Calu3 (cell line): ENCODE measurements around the gene WASF2. TPM values are rescaled to one million over a fixed set of nuclear protein-coding genes. Genes with fewer than 3 reads are reported as not detected.

Source experiments
- BruUV-seq: library from RNA; stranded (reverse); fragments of 400-500 nt; replicated peaks from 2 replicates; lab custom pipeline; 2021; lab: Mats Ljungman, UMichigan
- CTCF ChIA-PET: fragments of 300-600 bp; sonication (Branson Sonifier 250); formaldehyde crosslinking; loops from one replicate; lab custom pipeline; 2022; ENCODE audit warnings: antibody characterized with exemption; lab: Charles Lee
- DNase-seq: peaks from one replicate; pipeline ENCODE4 v3.0.0; 2022
- H3K27ac Mint-ChIP-seq: one replicate; pipeline ENCODE4 v1.8.0; 2022; ENCODE audit warnings: mixed read lengths; ENCODE audit not compliant: unreplicated experiment
- H3K27me3 Mint-ChIP-seq: one replicate; pipeline ENCODE4 v1.8.0; 2022; ENCODE audit warnings: mixed read lengths; ENCODE audit not compliant: unreplicated experiment
- H3K36me3 Mint-ChIP-seq: one replicate; pipeline ENCODE4 v1.8.0; 2022; ENCODE audit warnings: mild to moderate bottlenecking, moderate library complexity, mixed read lengths; ENCODE audit not compliant: insufficient read depth, unreplicated experiment
- H3K4me1 Mint-ChIP-seq: one replicate; pipeline ENCODE4 v1.8.0; 2022; ENCODE audit warnings: mild to moderate bottlenecking, low read depth, mixed read lengths; ENCODE audit not compliant: unreplicated experiment
- H3K4me3 Mint-ChIP-seq: one replicate; pipeline ENCODE4 v1.8.0; 2022; ENCODE audit warnings: mild to moderate bottlenecking, low read depth, moderate library complexity, mixed read lengths; ENCODE audit not compliant: unreplicated experiment
- H3K9me3 Mint-ChIP-seq: one replicate; pipeline ENCODE4 v1.8.0; 2022; ENCODE audit warnings: low read depth, mixed read lengths; ENCODE audit not compliant: unreplicated experiment
- intact Hi-C: fragments of 100-400 bp; cut with micrococcal nuclease; formaldehyde crosslinking; loops from one replicate; pipeline ENCODE4 v1.10.0; 2022; ENCODE audit not compliant: unreplicated experiment
- total RNA-seq: library from RNA; stranded (reverse); gene quantifications from 2 replicates; pipeline ENCODE4 v1.2.3, GENCODE V29; 2022
- TF ChIP-seq, protein P1 (sequence below): fragments of 200-600 bp; IDR thresholded peaks from one replicate; pipeline ENCODE4 v1.8.0; 2022; ENCODE audit warnings: antibody characterized with exemption; ENCODE audit not compliant: unreplicated experiment

WASF2 gene
- total RNA-seq, 1 experiment from 2014 or later = 79.5 TPM

DNA sequence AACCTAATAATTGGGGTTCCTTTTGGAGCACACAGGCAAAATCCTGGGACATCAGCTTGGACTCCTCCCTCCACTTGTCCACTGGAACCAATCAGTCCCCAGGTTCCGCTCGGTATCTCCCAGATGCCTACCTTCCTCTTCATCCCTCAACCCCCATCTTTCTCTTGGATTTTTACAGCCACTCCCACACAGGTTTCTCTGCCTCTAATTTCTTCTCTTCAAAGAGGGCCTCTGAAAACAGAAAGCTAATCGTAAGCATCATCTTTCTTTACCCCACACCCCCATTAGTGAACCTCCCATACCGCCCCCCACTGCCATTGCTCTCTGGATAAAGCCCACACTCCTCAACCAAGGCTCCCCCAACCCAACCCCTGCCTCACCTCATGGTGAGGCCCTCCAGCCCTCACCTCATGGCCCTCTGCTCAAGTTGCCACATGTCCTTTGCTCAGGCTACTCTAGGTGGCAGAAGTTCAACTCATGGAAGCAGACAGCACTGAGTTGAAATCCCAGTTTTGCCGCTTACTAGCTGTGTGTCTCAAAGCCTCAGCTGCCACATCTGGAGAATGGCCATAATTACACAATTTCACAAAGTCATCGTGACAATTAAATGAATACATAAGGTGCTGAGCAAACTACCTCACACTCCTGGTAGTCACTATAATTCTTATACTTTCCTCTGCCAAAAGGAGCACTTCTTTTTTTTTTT lies 18.1 kb upstream of the WASF2 start:
- Mint-ChIP-seq H3K9me3 (no peaks in the 10 kb centered on the region), H3K36me3 (no peaks in the 10 kb centered on the region), H3K4me1 (no peaks in the 10 kb centered on the region), H3K27ac (no peak overlapping the region), H3K4me3 (no peak overlapping the region), H3K27me3 (no peaks in the 10 kb centered on the region)
- TF ChIP-seq, protein P1, sequence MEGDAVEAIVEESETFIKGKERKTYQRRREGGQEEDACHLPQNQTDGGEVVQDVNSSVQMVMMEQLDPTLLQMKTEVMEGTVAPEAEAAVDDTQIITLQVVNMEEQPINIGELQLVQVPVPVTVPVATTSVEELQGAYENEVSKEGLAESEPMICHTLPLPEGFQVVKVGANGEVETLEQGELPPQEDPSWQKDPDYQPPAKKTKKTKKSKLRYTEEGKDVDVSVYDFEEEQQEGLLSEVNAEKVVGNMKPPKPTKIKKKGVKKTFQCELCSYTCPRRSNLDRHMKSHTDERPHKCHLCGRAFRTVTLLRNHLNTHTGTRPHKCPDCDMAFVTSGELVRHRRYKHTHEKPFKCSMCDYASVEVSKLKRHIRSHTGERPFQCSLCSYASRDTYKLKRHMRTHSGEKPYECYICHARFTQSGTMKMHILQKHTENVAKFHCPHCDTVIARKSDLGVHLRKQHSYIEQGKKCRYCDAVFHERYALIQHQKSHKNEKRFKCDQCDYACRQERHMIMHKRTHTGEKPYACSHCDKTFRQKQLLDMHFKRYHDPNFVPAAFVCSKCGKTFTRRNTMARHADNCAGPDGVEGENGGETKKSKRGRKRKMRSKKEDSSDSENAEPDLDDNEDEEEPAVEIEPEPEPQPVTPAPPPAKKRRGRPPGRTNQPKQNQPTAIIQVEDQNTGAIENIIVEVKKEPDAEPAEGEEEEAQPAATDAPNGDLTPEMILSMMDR = no peak
- CTCF ChIA-PET = interaction anchor here (0.6 kb wide), 1 partner anchor 696 kb away, joined by 3 read pairs; no protein-coding TSS in a partner anchor
- BruUV-seq = no TSS peak
- intact Hi-C loops = no loop called here
- DNase-seq = no peak

DNA sequence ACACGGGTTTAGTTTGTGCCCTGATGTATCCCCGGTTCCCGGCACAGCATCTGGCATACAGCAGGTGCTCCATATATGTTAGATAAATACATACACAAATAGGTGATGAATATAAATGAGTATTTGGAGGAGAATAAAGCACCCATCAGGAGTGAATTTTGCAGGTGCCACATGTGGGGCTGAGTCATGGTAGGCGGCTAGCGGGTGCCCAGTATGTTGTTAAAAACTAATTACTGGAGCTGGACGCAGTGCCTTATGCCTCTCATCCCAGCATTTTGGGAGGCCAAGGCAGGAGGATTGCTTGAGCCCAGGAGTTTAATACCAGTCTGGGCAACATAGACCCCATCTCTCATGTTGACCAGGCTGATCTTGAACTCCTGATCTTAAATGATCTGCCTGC lies 16.7 kb upstream of the WASF2 start:
- CTCF ChIA-PET = no interaction called here
- TF ChIP-seq, protein P1 = no peak
- H3K36me3 Mint-ChIP-seq = no peaks in the 10 kb centered on the region
- no peak overlapping the region for H3K4me3 Mint-ChIP-seq
- no peaks in the 10 kb centered on the region for H3K9me3 Mint-ChIP-seq
- H3K4me1 Mint-ChIP-seq = no peaks in the 10 kb centered on the region
- intact Hi-C loops = no loop called here
- BruUV-seq = no TSS peak
- DNase-seq = no peak
- no peaks in the 10 kb centered on the region for H3K27me3 Mint-ChIP-seq
- H3K27ac Mint-ChIP-seq = no peak overlapping the region

- no peak for DNase-seq
- CTCF ChIA-PET = interaction anchor here (0.6 kb wide), 1 partner anchor 64 kb away, joined by 3 read pairs; no protein-coding TSS in a partner anchor
- H3K27ac Mint-ChIP-seq = no peak overlapping the region
- no peaks in the 10 kb centered on the region for H3K4me1 Mint-ChIP-seq
- H3K27me3 Mint-ChIP-seq = no peaks in the 10 kb centered on the region
- H3K4me3 Mint-ChIP-seq = no peak overlapping the region
- intact Hi-C loops = no loop called here
- TF ChIP-seq, protein P1 = no peak
- BruUV-seq = no TSS peak
- H3K9me3 Mint-ChIP-seq = no peaks in the 10 kb centered on the region
- H3K36me3 Mint-ChIP-seq = no peaks in the 10 kb centered on the region
These were observed 15.4 kb upstream of the WASF2 start for GRCh38 chr1:27505420-27505680.

GRCh38 chr1:27504588-27505419 lies 14.8 kb upstream of the WASF2 start:
- Mint-ChIP-seq H3K36me3 (no peaks in the 10 kb centered on the region), H3K27ac (no peak overlapping the region), H3K4me1 (no peaks in the 10 kb centered on the region), H3K4me3 (no peak overlapping the region), H3K9me3 (no peaks in the 10 kb centered on the region), H3K27me3 (no peaks in the 10 kb centered on the region)
- CTCF ChIA-PET = interaction anchor here (0.6 kb wide), 1 partner anchor 64 kb away, joined by 3 read pairs; no protein-coding TSS in a partner anchor
- BruUV-seq = no TSS peak
- intact Hi-C loops = no loop called here
- TF ChIP-seq, protein P1 = no peak
- DNase-seq = no peak
